Vagina (tissue), 2 donors: ENCODE results near the gene TGM6.

Experiments
- CTCF ChIP-seq, 3 experiments: fragments of 450-650 bp in 2 of 3; fragments of 200-600 bp in 1 of 3; sonication (generic) in 1 of 3; IDR thresholded peaks; one replicate each; pipeline ENCODE4 v1.5.1; 2017 to 2019; ENCODE audit warnings: antibody characterized with exemption in 3 of 3, mild to moderate bottlenecking in 2 of 3, moderate library complexity in 2 of 3
- POLR2A ChIP-seq, 2 donors: fragments of 450-650 bp; IDR thresholded peaks; one replicate each; pipeline ENCODE4 v1.6.1; 2017; ENCODE audit warnings: antibody characterized with exemption in 2 of 2, mild to moderate bottlenecking in 2 of 2, moderate library complexity in 2 of 2
- POLR2AphosphoS5 ChIP-seq, 2 donors: sonication (generic); formaldehyde crosslinking; IDR thresholded peaks; one replicate each; pipeline ENCODE4 v1.9.0; 2017; ENCODE audit warnings: antibody characterized with exemption in 2 of 2, mild to moderate bottlenecking in 2 of 2, low read depth in 1 of 2; ENCODE audit not compliant: insufficient read depth in 1 of 2

GRCh38 chr20:2451939-2452732 is 71.4 kb downstream of the TGM6 start:
- TF ChIP-seq POLR2A (IDR thresholded peaks at IDR 0.05) = no peak
- TF ChIP-seq CTCF (IDR thresholded peaks at IDR 0.05) = peak in 2 of 3 experiments; percentile 56 to 64
- TF ChIP-seq POLR2AphosphoS5 (IDR thresholded peaks at IDR 0.05; ENCODE audit: insufficient read depth in 1 of 2, low read depth in 1 of 2) = peak in 1 of 2 donors; percentile 29
